H1 (cell line): ENCODE data around the gene KCNH8.
"Not testable (repeated sequence)": the region's sequence is repeated elsewhere in the genome, so short reads cannot be mapped to it uniquely, and the experiment has no call there.

Experiments
- CEBPB ChIP-seq: IDR thresholded peaks from 2 replicates; pipeline ENCODE4 v1.6.1; 2012; ENCODE audit warnings: low read depth, low read length
- EP300 ChIP-seq, 2 experiments: IDR thresholded peaks; 1 replicate in 1 of 2; 2 replicates in 1 of 2; pipeline ENCODE4 v1.6.1; 2011 to 2012; ENCODE audit warnings: low read depth in 2 of 2, low read length in 2 of 2, mild to moderate bottlenecking in 2 of 2, borderline replicate concordance in 1 of 2, inconsistent platforms in 1 of 2, moderate library complexity in 1 of 2
- GTF2F1 ChIP-seq: IDR thresholded peaks from 2 replicates; pipeline ENCODE4 v1.6.1; 2012; ENCODE audit warnings: low read depth, low read length, improper control_type of control experiment, borderline replicate concordance
- NRF1 ChIP-seq: IDR thresholded peaks from 2 replicates; pipeline ENCODE4 v1.6.1; 2011; ENCODE audit warnings: mild to moderate bottlenecking, low read depth, low read length, improper control_type of control experiment
- RNF2 ChIP-seq: fragments of 200-900, 300-1000 bp; sonication (generic); IDR thresholded peaks from 2 replicates; pipeline ENCODE4 v1.7.1; 2016; ENCODE audit warnings: borderline replicate concordance, low read depth, mild to moderate bottlenecking, antibody characterized with exemption, low read length; ENCODE audit not compliant: poor library complexity, severe bottlenecking; ENCODE audit errors: missing control alignments
- SIN3A ChIP-seq, 2 experiments: IDR thresholded peaks in 1 of 2; conservative IDR thresholded peaks in 1 of 2; 2 replicates each; pipeline ENCODE4 v1.6.1; 2011 to 2012; ENCODE audit warnings: low read length in 2 of 2, improper control_type of control experiment in 1 of 2, low read depth in 1 of 2, mild to moderate bottlenecking in 1 of 2
- TAF1 ChIP-seq: IDR thresholded peaks from 2 replicates; pipeline ENCODE4 v1.6.1; 2011; ENCODE audit warnings: mild to moderate bottlenecking, low read depth, low read length
- YY1 ChIP-seq: IDR thresholded peaks from 2 replicates; pipeline ENCODE4 v1.6.1; 2011; ENCODE audit warnings: low read depth, mild to moderate bottlenecking, low read length
- TF ChIP-seq, protein P1 (sequence below), 3 experiments: IDR thresholded peaks; 1 replicate in 2 of 3; 2 replicates in 1 of 3; pipeline versions ENCODE4 v1.5.1 to v1.6.1; 2011; ENCODE audit warnings: low read length in 3 of 3, mild to moderate bottlenecking in 3 of 3, inconsistent platforms in 2 of 3, low read depth in 1 of 3, moderate library complexity in 1 of 3; ENCODE audit not compliant: insufficient read depth in 1 of 3; ENCODE audit errors: control extremely low read depth in 1 of 3

DNA sequence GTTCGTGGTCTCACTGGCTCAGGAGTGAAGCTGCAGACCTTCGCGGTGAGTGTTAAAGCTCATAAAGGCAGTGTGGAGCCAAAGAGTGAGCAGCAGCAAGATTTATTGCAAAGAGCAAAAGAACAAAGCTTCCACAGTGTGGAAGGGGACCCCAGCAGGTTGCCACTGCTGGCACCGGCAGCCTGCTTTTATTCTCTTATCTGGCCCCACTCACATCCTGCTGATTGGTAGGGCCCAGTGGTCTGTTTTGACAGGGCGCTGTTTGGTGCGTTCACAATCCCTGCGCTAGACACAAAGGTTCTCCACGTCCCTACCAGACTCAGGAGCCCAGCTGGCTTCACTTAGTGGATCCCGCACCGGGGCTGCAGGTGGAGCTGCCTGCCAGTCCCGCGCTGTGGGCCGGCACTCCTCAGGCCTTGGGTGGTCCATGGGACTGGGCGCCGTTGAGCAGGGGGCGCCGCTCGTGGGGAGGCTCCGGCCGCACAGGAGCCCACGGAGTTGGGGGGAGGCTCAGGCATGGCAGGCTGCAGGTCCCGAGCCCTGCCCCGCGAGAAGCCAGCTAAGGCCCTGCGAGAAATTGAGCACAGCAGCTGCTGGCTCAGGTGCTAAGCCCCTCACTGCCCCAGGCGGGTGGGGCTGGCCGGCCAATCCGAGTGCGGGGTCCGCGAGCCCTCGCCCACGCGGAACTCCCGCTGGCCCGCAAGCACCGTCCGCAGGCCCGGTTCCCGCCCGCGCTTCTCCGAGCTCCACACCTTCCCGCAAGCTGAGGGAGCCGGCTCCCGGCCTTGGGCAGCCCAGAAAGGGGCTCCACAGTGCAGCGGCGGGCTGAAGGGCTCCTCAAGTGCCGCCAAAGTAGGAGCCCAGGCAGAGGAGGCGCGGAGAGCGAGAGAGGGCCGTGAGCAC is 85.8 kb downstream of the KCNH8 start:
- TF ChIP-seq, protein P1, sequence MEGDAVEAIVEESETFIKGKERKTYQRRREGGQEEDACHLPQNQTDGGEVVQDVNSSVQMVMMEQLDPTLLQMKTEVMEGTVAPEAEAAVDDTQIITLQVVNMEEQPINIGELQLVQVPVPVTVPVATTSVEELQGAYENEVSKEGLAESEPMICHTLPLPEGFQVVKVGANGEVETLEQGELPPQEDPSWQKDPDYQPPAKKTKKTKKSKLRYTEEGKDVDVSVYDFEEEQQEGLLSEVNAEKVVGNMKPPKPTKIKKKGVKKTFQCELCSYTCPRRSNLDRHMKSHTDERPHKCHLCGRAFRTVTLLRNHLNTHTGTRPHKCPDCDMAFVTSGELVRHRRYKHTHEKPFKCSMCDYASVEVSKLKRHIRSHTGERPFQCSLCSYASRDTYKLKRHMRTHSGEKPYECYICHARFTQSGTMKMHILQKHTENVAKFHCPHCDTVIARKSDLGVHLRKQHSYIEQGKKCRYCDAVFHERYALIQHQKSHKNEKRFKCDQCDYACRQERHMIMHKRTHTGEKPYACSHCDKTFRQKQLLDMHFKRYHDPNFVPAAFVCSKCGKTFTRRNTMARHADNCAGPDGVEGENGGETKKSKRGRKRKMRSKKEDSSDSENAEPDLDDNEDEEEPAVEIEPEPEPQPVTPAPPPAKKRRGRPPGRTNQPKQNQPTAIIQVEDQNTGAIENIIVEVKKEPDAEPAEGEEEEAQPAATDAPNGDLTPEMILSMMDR (IDR thresholded peaks at IDR 0.05; ENCODE audit: control extremely low read depth in 1 of 3, insufficient read depth in 1 of 3, low read depth in 1 of 3, low read length in 3 of 3) = not testable (repeated sequence)
- TF ChIP-seq RNF2; SIN3A (conservative IDR thresholded peaks at IDR 0.05 in 1 of 2, IDR thresholded peaks at IDR 0.05 in 1 of 2; ENCODE audit: low read depth in 1 of 2, low read length in 2 of 2); YY1; CEBPB; TAF1; NRF1; EP300 (IDR thresholded peaks at IDR 0.05; ENCODE audit: borderline replicate concordance in 1 of 2, low read depth in 2 of 2, low read length in 2 of 2); GTF2F1: not testable (repeated sequence)
